HG03442 (cell line): ENCODE results near the gene SYNC.
"Not testable (repeated sequence)": the region's sequence is repeated elsewhere in the genome, so short reads cannot be mapped to it uniquely, and the experiment has no call there.

Experiments used
- ATAC-seq: cut with Tn5 transposase; IDR thresholded peaks from one replicate; pipeline ENCODE4 v1.9.1; 2021; ENCODE audit warnings: mild to moderate bottlenecking, moderate library complexity; ENCODE audit not compliant: unreplicated experiment

The SYNC gene

GRCh38 chr1:32724678-32725614 lies 22.4 kb upstream of the SYNC start:
- ATAC-seq, result no peak

- ATAC-seq, result no peak
These were observed 17.2 kb upstream of the SYNC start for GRCh38 chr1:32719681-32720275.

GRCh38 chr1:32718527-32718926 lies 16.0 kb upstream of the SYNC start:
- no peak for ATAC-seq

GRCh38 chr1:32718036-32718435 lies 15.5 kb upstream of the SYNC start:
- no peak for ATAC-seq

GRCh38 chr1:32717503-32717902 lies 14.9 kb upstream of the SYNC start:
- no peak for ATAC-seq

- ATAC-seq, result no peak
These were observed 14.0 kb upstream of the SYNC start for GRCh38 chr1:32716312-32717148.

GRCh38 chr1:32715901-32716311 lies 13.3 kb upstream of the SYNC start:
- ATAC-seq, result no peak

- no peak for ATAC-seq
These were observed 11.7 kb upstream of the SYNC start for GRCh38 chr1:32714277-32714676.

GRCh38 chr1:32713081-32713480 lies 10.5 kb upstream of the SYNC start:
- no peak for ATAC-seq

GRCh38 chr1:32711221-32711620 lies 8.7 kb upstream of the SYNC start:
- ATAC-seq, result not testable (repeated sequence)

- ATAC-seq, result no peak
These were observed 6.9 kb upstream of the SYNC start for GRCh38 chr1:32709476-32709875.

- ATAC-seq, result no peak
These were observed 6.5 kb upstream of the SYNC start for GRCh38 chr1:32709075-32709474.

GRCh38 chr1:32706491-32706890 lies 3.9 kb upstream of the SYNC start:
- no peak for ATAC-seq

GRCh38 chr1:32705516-32705915 lies 2.9 kb upstream of the SYNC start:
- no peak for ATAC-seq

GRCh38 chr1:32703479-32704291 lies 1.1 kb upstream of the SYNC start:
- ATAC-seq, result no peak

- no peak for ATAC-seq
These were observed 495 bp downstream of the SYNC start for GRCh38 chr1:32701951-32702598.

GRCh38 chr1:32701421-32701911 lies 1.1 kb downstream of the SYNC start:
- no peak for ATAC-seq

GRCh38 chr1:32696996-32697395 lies 5.6 kb downstream of the SYNC start:
- not testable (repeated sequence) for ATAC-seq

- no peak for ATAC-seq
These were observed 6.5 kb downstream of the SYNC start for GRCh38 chr1:32696041-32696440.
